Ishikawa (cell line): Measurements from ENCODE around the gene TSPAN5.

Source experiments
- EP300 ChIP-seq: IDR thresholded peaks from 2 replicates; pipeline ENCODE4 v1.6.1; 2012; ENCODE audit warnings: borderline replicate concordance
- FOXM1 ChIP-seq: IDR thresholded peaks from 2 replicates; pipeline ENCODE4 v1.6.1; 2012; ENCODE audit warnings: low read depth, borderline replicate concordance
- MAX ChIP-seq: IDR thresholded peaks from 2 replicates; pipeline ENCODE4 v1.6.1; 2012
- NFIC ChIP-seq: IDR thresholded peaks from 2 replicates; pipeline ENCODE4 v1.6.1; 2012
- RAD21 ChIP-seq: IDR thresholded peaks from 2 replicates; pipeline ENCODE4 v1.6.1; 2012; ENCODE audit warnings: low read depth
- REST ChIP-seq: IDR thresholded peaks from 2 replicates; pipeline ENCODE4 v1.6.1; 2012; ENCODE audit warnings: low read depth, mild to moderate bottlenecking
- TAF1 ChIP-seq: IDR thresholded peaks from 2 replicates; pipeline ENCODE4 v1.6.1; 2012; ENCODE audit warnings: low read depth, mild to moderate bottlenecking
- TCF12 ChIP-seq: IDR thresholded peaks from 2 replicates; pipeline ENCODE4 v1.6.1; 2012; ENCODE audit warnings: low read depth
- TEAD4 ChIP-seq: IDR thresholded peaks from 2 replicates; pipeline ENCODE4 v1.6.1; 2012
- USF1 ChIP-seq: IDR thresholded peaks from 2 replicates; pipeline ENCODE4 v1.6.1; 2012
- YY1 ChIP-seq: IDR thresholded peaks from 2 replicates; pipeline ENCODE4 v1.6.1; 2012; ENCODE audit warnings: low read depth
- ZBTB7A ChIP-seq: IDR thresholded peaks from 2 replicates; pipeline ENCODE4 v1.6.1; 2012; ENCODE audit warnings: low read depth

GRCh38 chr4:98672583-98673287 lies 14.3 kb upstream of the TSPAN5 start:
- TF ChIP-seq TCF12, result no peak
- no peak for TF ChIP-seq YY1
- no peak for TF ChIP-seq RAD21
- TF ChIP-seq EP300, result no peak
- no peak for TF ChIP-seq NFIC
- no peak for TF ChIP-seq TAF1
- TF ChIP-seq REST, result no peak
- TF ChIP-seq TEAD4, result no peak
- no peak for TF ChIP-seq ZBTB7A
- TF ChIP-seq MAX, result no peak
- no peak for TF ChIP-seq USF1
- no peak for TF ChIP-seq FOXM1
